Activated CD4-positive, alpha-beta memory T cell treated with anti-CD3 and anti-CD28 coated beads for 36 hours (primary cell): Measurements from ENCODE around the gene PEX5L. TPM values are rescaled to one million over a fixed set of nuclear protein-coding genes. Genes with fewer than 3 reads are reported as not detected.

Experiments used
- CTCF ChIA-PET: fragments of 350-600 bp; sonication (Branson Sonifier 250); formaldehyde crosslinking; loops from one replicate; lab custom pipeline; 2021; ENCODE audit warnings: antibody characterized with exemption, inconsistent platforms; lab: Charles Lee
- POLR2A ChIA-PET: fragments of 350-600 bp; sonication (Branson Sonifier 250); formaldehyde crosslinking; loops from one replicate; lab custom pipeline; 2021; ENCODE audit warnings: antibody characterized with exemption; lab: Charles Lee
- DNase-seq: peaks from one replicate; pipeline ENCODE4 v3.0.0-alpha.2; 2020
- H3K27ac Mint-ChIP-seq: one replicate; pipeline ENCODE4 v1.8.0; 2021; ENCODE audit warnings: mixed read lengths
- H3K27me3 Mint-ChIP-seq: one replicate; pipeline ENCODE4 v1.8.0; 2021; ENCODE audit warnings: mixed read lengths
- H3K36me3 Mint-ChIP-seq: one replicate; pipeline ENCODE4 v1.8.0; 2021; ENCODE audit warnings: mixed read lengths
- H3K4me1 Mint-ChIP-seq: one replicate; pipeline ENCODE4 v1.8.0; 2021; ENCODE audit warnings: low read depth, mixed read lengths
- H3K4me3 Mint-ChIP-seq: one replicate; pipeline ENCODE4 v1.8.0; 2021; ENCODE audit warnings: mild to moderate bottlenecking, mixed read lengths
- H3K9me3 Mint-ChIP-seq: one replicate; pipeline ENCODE4 v1.8.0; 2021; ENCODE audit warnings: mixed read lengths
- intact Hi-C: fragments of 100-400 bp; cut with micrococcal nuclease; formaldehyde crosslinking; loops from one replicate; pipeline ENCODE4 v1.15.1; 2023
- total RNA-seq, 2 experiments: library from RNA; stranded (reverse); gene quantifications; one replicate each; pipeline ENCODE4 v1.2.3, GENCODE V29; 2021

Gene PEX5L
- total RNA-seq, 2 experiments from 2014 or later: not detected

DNA sequence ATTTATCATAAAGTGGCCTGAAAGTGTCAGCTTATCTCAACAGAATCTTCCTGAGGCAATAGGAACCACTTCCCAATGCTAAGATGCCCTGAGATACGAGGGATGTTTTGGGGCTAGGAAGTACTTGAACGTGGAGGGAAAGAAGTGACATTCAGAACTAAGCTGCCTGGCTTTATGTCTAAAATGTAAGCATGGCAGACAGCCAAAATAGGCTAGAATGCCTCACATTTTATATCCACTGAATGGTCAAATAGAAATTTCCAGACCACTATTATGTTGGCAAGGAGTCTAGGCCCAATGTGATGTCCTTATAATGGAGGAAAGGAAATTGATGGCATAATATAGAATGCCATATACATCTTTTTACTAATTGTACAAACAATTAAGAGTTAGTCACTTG is 154.9 kb downstream of the PEX5L start:
- DNase-seq: no peak
- no peak overlapping the region for H3K4me3 Mint-ChIP-seq
- no peak overlapping the region for H3K27ac Mint-ChIP-seq
- intact Hi-C loops: no loop called here
- peaks cover 7% of the 10 kb centered on the region for H3K4me1 Mint-ChIP-seq
- H3K9me3 Mint-ChIP-seq: no peaks in the 10 kb centered on the region
- peaks cover 9% of the 10 kb centered on the region for H3K27me3 Mint-ChIP-seq
- CTCF ChIA-PET: no interaction called here
- H3K36me3 Mint-ChIP-seq: no peaks in the 10 kb centered on the region
- POLR2A ChIA-PET: no interaction called here

DNA sequence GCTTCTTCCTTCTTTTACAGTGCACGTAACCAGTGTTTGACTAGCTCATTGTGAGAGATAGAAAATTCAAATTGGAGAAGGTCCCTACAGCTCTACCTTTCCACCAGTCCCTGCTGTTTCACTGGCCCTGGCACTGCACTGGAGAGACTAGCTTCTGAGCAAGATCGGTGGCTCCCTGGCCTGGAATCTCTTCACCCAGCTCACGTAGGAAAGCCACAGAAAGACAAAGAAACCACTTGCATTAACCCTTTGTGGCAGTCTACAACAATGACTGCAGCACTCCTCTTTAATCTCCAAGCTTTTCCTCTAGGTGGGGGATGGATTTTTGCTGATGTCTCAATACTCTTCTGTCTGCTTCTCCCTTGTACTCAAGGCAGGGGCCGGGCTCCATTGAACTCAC is 155.9 kb downstream of the PEX5L start:
- ChIA-PET POLR2A (no interaction called here), CTCF (no interaction called here)
- H3K36me3 Mint-ChIP-seq: no peaks in the 10 kb centered on the region
- H3K4me1 Mint-ChIP-seq: peaks cover 4% of the 10 kb centered on the region
- no peak overlapping the region for H3K27ac Mint-ChIP-seq
- peaks cover 9% of the 10 kb centered on the region for H3K27me3 Mint-ChIP-seq
- no peak for DNase-seq
- no peak overlapping the region for H3K4me3 Mint-ChIP-seq
- no peaks in the 10 kb centered on the region for H3K9me3 Mint-ChIP-seq
- intact Hi-C loops: no loop called here

DNA sequence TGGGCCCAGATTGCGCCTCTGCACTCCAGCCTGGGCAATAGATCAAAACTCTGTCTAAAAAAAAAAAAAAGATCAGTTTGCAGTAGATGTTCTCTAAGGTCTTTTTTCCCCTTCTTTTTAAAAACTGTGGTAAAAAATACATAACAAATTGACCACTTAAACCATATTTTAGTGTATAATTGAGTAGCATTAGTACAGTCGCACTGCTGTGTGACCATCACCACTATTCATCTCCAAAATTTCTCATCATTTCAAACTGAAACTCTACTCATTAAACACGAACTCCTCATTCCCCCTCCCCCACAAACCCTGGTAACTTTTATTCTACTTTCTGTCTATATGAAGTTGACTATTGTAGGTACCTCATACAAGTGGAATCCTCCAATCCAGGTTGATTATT is 160.3 kb downstream of the PEX5L start:
- Mint-ChIP-seq H3K27me3 (peaks cover 7% of the 10 kb centered on the region), H3K4me3 (no peak overlapping the region), H3K36me3 (no peaks in the 10 kb centered on the region), H3K4me1 (no peaks in the 10 kb centered on the region), H3K9me3 (no peaks in the 10 kb centered on the region), H3K27ac (no peak overlapping the region)
- DNase-seq: no peak
- ChIA-PET POLR2A (no interaction called here), CTCF (no interaction called here)
- intact Hi-C loops: no loop called here

DNA sequence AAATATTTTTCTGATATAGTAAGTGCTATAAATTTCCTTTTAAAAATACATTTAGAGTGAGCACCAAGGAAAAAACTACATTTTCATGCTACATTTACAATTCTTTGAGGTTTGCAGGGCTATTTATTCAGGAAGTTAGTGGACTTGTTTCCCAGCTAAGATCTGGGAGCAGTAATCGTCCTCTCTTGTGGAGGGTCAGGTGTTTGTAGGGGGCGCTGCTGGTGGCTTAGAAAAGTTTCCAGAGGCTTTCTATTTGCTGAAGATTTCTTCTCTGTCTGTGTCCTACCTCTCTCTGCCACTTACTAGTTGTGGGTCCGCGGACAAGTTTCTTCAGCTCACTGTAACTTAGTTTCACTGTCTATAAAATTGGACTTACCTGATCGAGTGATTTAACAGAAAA is 163.9 kb downstream of the PEX5L start:
- intact Hi-C loops: no loop called here
- DNase-seq: no peak
- H3K9me3 Mint-ChIP-seq: no peaks in the 10 kb centered on the region
- no peaks in the 10 kb centered on the region for H3K36me3 Mint-ChIP-seq
- no peaks in the 10 kb centered on the region for H3K27me3 Mint-ChIP-seq
- H3K4me3 Mint-ChIP-seq: no peak overlapping the region
- no peaks in the 10 kb centered on the region for H3K4me1 Mint-ChIP-seq
- ChIA-PET POLR2A (no interaction called here), CTCF (no interaction called here)
- no peak overlapping the region for H3K27ac Mint-ChIP-seq

DNA sequence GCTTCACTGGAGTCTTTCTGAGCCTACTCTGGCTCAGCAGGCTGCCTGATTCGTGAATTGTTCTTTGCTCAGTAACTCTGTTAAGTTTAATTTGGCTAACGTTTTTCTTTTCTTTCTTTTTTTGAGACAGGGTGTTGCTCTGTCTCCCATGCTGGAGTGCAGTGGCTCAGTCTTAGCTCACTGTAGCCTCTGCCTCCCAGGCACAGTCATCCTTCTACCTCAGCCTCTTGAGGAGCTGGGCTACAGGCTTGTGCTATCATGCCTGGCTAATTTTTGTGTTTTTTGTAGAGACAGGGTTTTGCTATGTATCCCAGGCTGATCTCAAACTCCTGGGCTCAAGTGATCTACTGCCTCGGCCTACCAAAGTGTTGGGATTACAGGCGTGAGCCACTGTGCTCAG is 165.0 kb downstream of the PEX5L start:
- H3K27ac Mint-ChIP-seq: no peak overlapping the region
- no peaks in the 10 kb centered on the region for H3K4me1 Mint-ChIP-seq
- CTCF ChIA-PET: no interaction called here
- H3K27me3 Mint-ChIP-seq: no peaks in the 10 kb centered on the region
- intact Hi-C loops: no loop called here
- POLR2A ChIA-PET: no interaction called here
- no peaks in the 10 kb centered on the region for H3K9me3 Mint-ChIP-seq
- no peaks in the 10 kb centered on the region for H3K36me3 Mint-ChIP-seq
- no peak overlapping the region for H3K4me3 Mint-ChIP-seq
- DNase-seq: no peak

DNA sequence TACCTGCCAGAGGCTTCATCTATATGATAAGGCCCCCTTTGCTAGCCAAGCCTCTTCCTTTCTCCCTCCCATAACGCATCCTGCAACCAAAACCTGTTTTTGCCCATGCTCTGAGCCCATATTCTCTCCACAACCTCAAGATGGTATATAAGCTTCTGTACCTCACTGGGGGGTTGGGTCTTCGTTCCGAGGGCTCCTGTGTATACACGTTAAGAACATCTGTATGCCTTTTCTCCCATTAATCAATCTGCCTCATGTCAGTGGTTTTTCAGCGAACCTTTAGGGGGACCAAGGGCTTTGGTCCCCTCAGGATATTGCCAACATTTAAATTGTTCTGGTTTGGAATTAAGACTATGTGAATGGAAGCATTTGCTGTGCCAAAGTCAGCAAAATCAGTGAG is 168.0 kb downstream of the PEX5L start:
- no peak for DNase-seq
- no peak overlapping the region for H3K4me3 Mint-ChIP-seq
- no peak overlapping the region for H3K27ac Mint-ChIP-seq
- CTCF ChIA-PET: no interaction called here
- intact Hi-C loops: no loop called here
- H3K36me3 Mint-ChIP-seq: no peaks in the 10 kb centered on the region
- H3K4me1 Mint-ChIP-seq: no peaks in the 10 kb centered on the region
- no peaks in the 10 kb centered on the region for H3K9me3 Mint-ChIP-seq
- POLR2A ChIA-PET: no interaction called here
- no peaks in the 10 kb centered on the region for H3K27me3 Mint-ChIP-seq

DNA sequence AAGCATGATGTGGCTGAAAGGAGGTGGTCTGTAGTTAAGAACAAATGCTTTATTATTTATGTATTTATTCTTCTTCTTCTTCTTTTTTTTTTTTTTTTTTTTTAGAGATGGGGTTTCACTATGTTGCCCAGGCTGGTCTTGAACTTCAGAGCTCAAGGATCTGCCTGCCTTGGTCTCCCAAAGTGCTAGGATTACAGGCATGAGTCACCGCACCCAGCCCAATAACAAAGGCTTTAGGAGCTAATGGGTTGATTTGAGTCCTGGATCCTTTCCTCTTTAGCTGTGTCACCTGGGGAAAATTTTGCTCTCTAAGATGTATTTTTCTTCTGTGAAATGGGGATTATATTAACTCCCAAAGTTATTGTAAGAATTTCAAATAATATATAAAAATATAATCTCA is 168.8 kb downstream of the PEX5L start:
- POLR2A ChIA-PET: no interaction called here
- H3K4me3 Mint-ChIP-seq: no peak overlapping the region
- intact Hi-C loops: no loop called here
- H3K27ac Mint-ChIP-seq: no peak overlapping the region
- CTCF ChIA-PET: no interaction called here
- no peak for DNase-seq
- no peaks in the 10 kb centered on the region for H3K4me1 Mint-ChIP-seq
- H3K9me3 Mint-ChIP-seq: no peaks in the 10 kb centered on the region
- no peaks in the 10 kb centered on the region for H3K27me3 Mint-ChIP-seq
- no peaks in the 10 kb centered on the region for H3K36me3 Mint-ChIP-seq

DNA sequence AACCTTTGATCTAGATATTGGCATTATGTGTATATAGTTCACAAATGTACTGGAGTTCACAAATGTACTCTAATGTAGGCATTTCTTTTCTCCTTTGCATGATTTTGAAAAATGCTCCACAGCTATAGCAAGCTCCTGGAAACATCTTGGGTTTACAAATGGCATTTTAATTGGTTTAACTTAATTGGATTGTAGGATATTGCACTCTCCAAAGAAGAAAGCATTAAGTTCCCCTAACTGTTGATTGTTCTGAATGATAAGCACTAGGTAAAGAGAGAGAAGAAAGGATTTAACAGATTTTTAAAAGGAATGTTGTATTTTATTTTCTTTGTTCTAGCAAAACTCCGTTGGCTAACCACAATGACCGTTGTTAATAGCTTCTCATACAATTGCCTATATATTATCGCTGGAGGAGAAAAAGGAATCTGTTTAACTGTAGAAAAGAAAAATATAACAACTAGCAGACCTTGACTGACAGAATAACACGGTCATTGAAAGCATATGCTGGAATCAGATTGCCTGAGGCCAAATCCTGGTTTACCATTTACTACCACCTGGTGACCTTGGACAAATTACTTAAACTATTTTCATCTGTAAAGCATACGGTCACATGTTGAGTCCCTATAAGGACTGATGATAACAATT is 170.8 kb downstream of the PEX5L start:
- no peak for DNase-seq
- POLR2A ChIA-PET: no interaction called here
- H3K27me3 Mint-ChIP-seq: no peaks in the 10 kb centered on the region
- H3K4me1 Mint-ChIP-seq: no peaks in the 10 kb centered on the region
- H3K27ac Mint-ChIP-seq: no peak overlapping the region
- H3K4me3 Mint-ChIP-seq: no peak overlapping the region
- CTCF ChIA-PET: no interaction called here
- no peaks in the 10 kb centered on the region for H3K36me3 Mint-ChIP-seq
- intact Hi-C loops: no loop called here
- H3K9me3 Mint-ChIP-seq: no peaks in the 10 kb centered on the region

DNA sequence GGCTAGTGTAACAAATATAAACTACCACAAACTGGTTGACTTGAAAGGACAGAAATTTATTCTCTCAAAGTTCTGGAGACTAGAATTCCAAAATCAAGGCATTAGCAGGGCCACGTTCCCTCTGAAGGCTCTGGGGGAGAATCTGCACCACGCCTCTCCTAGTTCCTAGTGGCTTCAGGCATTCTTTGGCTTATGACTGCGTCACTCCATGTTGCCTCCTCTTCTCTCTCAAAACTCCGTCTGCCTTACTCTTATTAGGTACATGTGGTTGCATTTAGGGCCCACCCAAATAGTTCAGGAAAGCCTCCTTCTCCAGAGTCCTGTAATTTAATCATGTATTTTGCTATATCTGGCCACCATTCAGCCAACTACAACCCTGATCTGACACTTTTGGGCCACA is 174.8 kb downstream of the PEX5L start:
- Mint-ChIP-seq H3K4me3 (no peak overlapping the region), H3K27me3 (no peaks in the 10 kb centered on the region), H3K27ac (no peak overlapping the region), H3K9me3 (no peaks in the 10 kb centered on the region), H3K36me3 (no peaks in the 10 kb centered on the region), H3K4me1 (peaks cover 3% of the 10 kb centered on the region)
- intact Hi-C loops: no loop called here
- POLR2A ChIA-PET: no interaction called here
- CTCF ChIA-PET: interaction anchor here (0.6 kb wide), 1 partner anchor 650 kb away, joined by 3 read pairs; no protein-coding TSS in a partner anchor
- no peak for DNase-seq

DNA sequence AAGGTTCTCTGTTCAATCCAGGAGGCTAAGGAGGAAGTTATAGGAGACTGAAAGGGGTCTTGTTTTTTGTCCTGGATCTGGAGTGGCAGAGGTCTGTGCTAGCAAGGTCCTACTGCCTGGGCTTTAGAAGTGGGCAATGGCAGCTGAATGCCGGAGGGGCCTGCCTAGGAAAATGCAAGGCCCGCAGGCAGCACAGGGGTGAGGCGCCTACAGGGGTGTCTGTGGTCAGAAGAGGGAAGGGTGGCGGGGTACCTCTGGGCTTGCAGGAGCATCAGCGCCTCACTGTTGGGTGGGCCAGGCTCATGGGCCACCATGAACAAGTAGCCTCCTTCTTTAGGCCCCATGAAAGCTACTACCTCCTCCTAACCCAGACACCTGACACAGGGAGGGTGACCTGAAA is 175.4 kb downstream of the PEX5L start:
- Mint-ChIP-seq H3K27ac (no peak overlapping the region), H3K4me3 (no peak overlapping the region), H3K27me3 (no peaks in the 10 kb centered on the region), H3K9me3 (no peaks in the 10 kb centered on the region), H3K4me1 (peaks cover 3% of the 10 kb centered on the region), H3K36me3 (no peaks in the 10 kb centered on the region)
- intact Hi-C loops: no loop called here
- CTCF ChIA-PET: interaction anchor here (0.6 kb wide), 1 partner anchor 651 kb away, joined by 3 read pairs; no protein-coding TSS in a partner anchor
- POLR2A ChIA-PET: no interaction called here
- DNase-seq: no peak

DNA sequence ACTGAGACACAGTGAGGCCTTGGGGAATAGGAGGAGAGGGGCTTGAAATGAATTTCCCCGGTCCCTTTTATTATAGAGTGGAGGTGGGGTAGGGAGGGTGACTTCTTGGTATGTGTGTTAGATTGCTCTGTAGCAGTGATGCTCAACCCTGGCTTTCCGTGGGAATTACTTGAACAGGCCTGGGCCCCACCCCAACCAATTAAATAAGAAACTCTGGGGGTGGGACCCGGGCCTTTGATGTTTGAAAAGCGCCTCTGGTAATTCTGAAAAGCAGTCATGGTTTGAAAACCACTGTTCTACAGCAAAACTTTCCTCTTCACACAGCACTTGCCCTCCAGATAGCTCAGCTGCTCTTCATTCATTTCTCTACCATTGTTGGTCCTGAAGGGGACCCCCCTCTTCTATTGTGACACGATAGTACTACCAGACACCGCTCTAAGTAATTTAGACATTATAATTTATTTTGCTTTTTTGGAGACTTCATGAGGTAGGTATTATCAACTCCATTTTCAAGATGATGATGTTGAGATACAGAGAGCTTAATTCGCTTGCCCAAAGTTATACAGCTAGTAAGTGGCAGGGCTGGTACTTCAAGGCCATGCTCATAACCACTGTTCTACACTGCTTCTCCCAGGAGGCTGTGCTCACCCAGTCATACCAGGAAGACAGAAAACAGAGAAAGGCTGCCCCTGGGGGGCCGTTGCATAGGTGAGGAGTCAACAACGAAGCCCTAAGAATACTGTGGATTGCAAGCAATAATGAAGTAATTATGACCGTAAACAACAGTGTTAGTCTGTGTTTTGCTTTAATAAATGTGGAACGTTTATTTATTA is 176.2 kb downstream of the PEX5L start:
- ChIA-PET CTCF (no interaction called here), POLR2A (no interaction called here)
- Mint-ChIP-seq H3K27ac (no peak overlapping the region), H3K4me1 (peaks cover 3% of the 10 kb centered on the region), H3K4me3 (no peak overlapping the region), H3K36me3 (no peaks in the 10 kb centered on the region), H3K27me3 (no peaks in the 10 kb centered on the region), H3K9me3 (no peaks in the 10 kb centered on the region)
- intact Hi-C loops: no loop called here
- peak; percentile 53 for DNase-seq

DNA sequence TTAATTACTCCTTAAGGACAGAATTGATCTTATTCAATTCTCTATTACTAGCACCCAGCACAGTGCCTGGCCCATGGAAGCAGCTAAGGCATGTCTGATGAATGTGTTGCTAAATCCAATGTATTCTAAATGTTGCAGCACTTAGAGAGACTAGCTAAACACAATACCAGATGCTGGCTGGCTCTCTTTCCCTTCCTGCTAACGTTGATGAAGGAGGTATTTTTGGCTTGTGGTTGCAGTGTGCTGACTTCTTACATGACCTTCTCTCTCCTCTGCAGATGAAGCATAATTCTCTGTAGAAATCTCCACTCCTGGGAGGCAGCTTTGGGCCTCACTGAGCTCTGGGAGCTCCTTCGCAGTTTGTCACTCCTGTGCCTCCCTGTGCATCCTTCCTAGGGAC is 183.6 kb downstream of the PEX5L start:
- Mint-ChIP-seq H3K27ac (no peak overlapping the region), H3K36me3 (no peaks in the 10 kb centered on the region), H3K4me3 (no peak overlapping the region), H3K9me3 (no peaks in the 10 kb centered on the region), H3K4me1 (no peaks in the 10 kb centered on the region), H3K27me3 (peaks cover 1% of the 10 kb centered on the region)
- no peak for DNase-seq
- CTCF ChIA-PET: no interaction called here
- intact Hi-C loops: no loop called here
- POLR2A ChIA-PET: no interaction called here
